ENCODE measurements around the gene CACNA2D3.

GRCh38 chr3:54171509-54171908, 49.2 kb downstream of the CACNA2D3 start:
- TF ChIP-seq POLR2A (IDR thresholded peaks at IDR 0.05; ENCODE audit: low read length) (no peak), GATA1 (IDR thresholded peaks at IDR 0.05; ENCODE audit: low read depth, low read length) (no peak)
